H9 (cell line): ENCODE data around the gene AATK. TPM values are rescaled to one million over a fixed set of nuclear protein-coding genes. Genes with fewer than 3 reads are reported as not detected.
"Not testable (repeated sequence)": the region's sequence is repeated elsewhere in the genome, so short reads cannot be mapped to it uniquely, and the experiment has no call there.

ENCODE experiments used
- DNase-seq: peaks from one replicate; pipeline ENCODE4 v3.0.0-alpha.2; 2017
- H2AFZ ChIP-seq: one replicate; pipeline ENCODE4 v1.6.1; 2013; ENCODE audit warnings: mild to moderate bottlenecking, low read length, control low read depth, moderate library complexity
- H2AK5ac ChIP-seq: 2 replicates; pipeline ENCODE4 v1.6.1; 2013; ENCODE audit warnings: low read length, control low read depth, mixed read lengths; ENCODE audit not compliant: insufficient read length
- H2BK120ac ChIP-seq: one replicate; pipeline ENCODE4 v1.6.1; 2013; ENCODE audit warnings: low read depth, mild to moderate bottlenecking, low read length, control low read depth, inconsistent platforms; ENCODE audit not compliant: poor library complexity, severe bottlenecking
- H2BK12ac ChIP-seq: 2 replicates; pipeline ENCODE4 v1.6.1; 2013; ENCODE audit warnings: low read length, control low read depth, mixed read lengths, low read depth; ENCODE audit not compliant: insufficient read length
- H2BK15ac ChIP-seq: 2 replicates; pipeline ENCODE4 v1.6.1; 2013; ENCODE audit warnings: low read depth, low read length, control low read depth
- H2BK20ac ChIP-seq: one replicate; pipeline ENCODE4 v1.6.1; 2013; ENCODE audit warnings: low read depth, mild to moderate bottlenecking, low read length, control low read depth, inconsistent platforms; ENCODE audit not compliant: poor library complexity, severe bottlenecking
- H2BK5ac ChIP-seq: 2 replicates; pipeline ENCODE4 v1.6.1; 2013; ENCODE audit warnings: low read length, control low read depth, mixed read lengths; ENCODE audit not compliant: insufficient read length
- H3K14ac ChIP-seq: 2 replicates; pipeline ENCODE4 v1.6.1; 2013; ENCODE audit warnings: low read length, control low read depth; ENCODE audit not compliant: insufficient read depth
- H3K18ac ChIP-seq: 2 replicates; pipeline ENCODE4 v1.6.1; 2013; ENCODE audit warnings: low read depth, mild to moderate bottlenecking, mixed read lengths, low read length, control low read depth; ENCODE audit not compliant: insufficient read length
- H3K23ac ChIP-seq: 2 replicates; pipeline ENCODE4 v1.6.1; 2013; ENCODE audit warnings: low read length, control low read depth, mixed read lengths, low read depth; ENCODE audit not compliant: insufficient read length
- H3K23me2 ChIP-seq: 2 replicates; pipeline ENCODE4 v1.6.1; 2013; ENCODE audit warnings: low read depth, mild to moderate bottlenecking, mixed read lengths, low read length, control low read depth; ENCODE audit not compliant: insufficient read length, poor library complexity, severe bottlenecking
- H3K27ac ChIP-seq: 2 replicates; pipeline ENCODE4 v1.5.1; 2013; ENCODE audit warnings: low read length, control low read depth, mixed read lengths, low read depth; ENCODE audit not compliant: insufficient read length
- H3K27me3 ChIP-seq: 2 replicates; pipeline ENCODE4 v1.6.1; 2013; ENCODE audit warnings: low read length, control low read depth, inconsistent platforms; ENCODE audit not compliant: insufficient read depth
- H3K4ac ChIP-seq: 2 replicates; pipeline ENCODE4 v1.6.1; 2013; ENCODE audit warnings: low read depth, mild to moderate bottlenecking, control low read depth, inconsistent platforms, low read length, moderate library complexity
- H3K4me1 ChIP-seq: 2 replicates; pipeline ENCODE4 v1.6.1; 2013; ENCODE audit warnings: low read length, control low read depth, inconsistent platforms; ENCODE audit not compliant: insufficient read depth
- H3K4me2 ChIP-seq: 2 replicates; pipeline ENCODE4 v1.6.1; 2013; ENCODE audit warnings: low read length, control low read depth, mixed read lengths; ENCODE audit not compliant: insufficient read length, insufficient read depth
- H3K56ac ChIP-seq: 2 replicates; pipeline ENCODE4 v1.6.1; 2013; ENCODE audit warnings: low read depth, mild to moderate bottlenecking, mixed read lengths, low read length, control low read depth; ENCODE audit not compliant: insufficient read length
- H3K79me1 ChIP-seq: 2 replicates; pipeline ENCODE4 v1.6.1; 2013; ENCODE audit warnings: low read depth, mild to moderate bottlenecking, moderate library complexity, low read length, control low read depth, inconsistent platforms; ENCODE audit not compliant: insufficient read depth, poor library complexity, severe bottlenecking
- H3K79me2 ChIP-seq: 2 replicates; pipeline ENCODE4 v1.6.1; 2013; ENCODE audit warnings: low read length, control low read depth, inconsistent platforms; ENCODE audit not compliant: insufficient read depth
- H3K9ac ChIP-seq: 2 replicates; pipeline ENCODE4 v1.6.1; 2013; ENCODE audit warnings: low read length, control low read depth, mixed read lengths; ENCODE audit not compliant: insufficient read length; ENCODE audit errors: extremely low read depth
- H3K9me3 ChIP-seq: one replicate; pipeline ENCODE4 v1.6.1; 2013; ENCODE audit warnings: low read depth, low read length, inconsistent platforms; ENCODE audit not compliant: control insufficient read depth
- H3T11ph ChIP-seq: one replicate; pipeline ENCODE4 v1.6.1; 2013; ENCODE audit warnings: mild to moderate bottlenecking, low read length, control low read depth, inconsistent platforms
- H4K20me1 ChIP-seq: one replicate; pipeline ENCODE4 v1.6.1; 2013; ENCODE audit not compliant: control insufficient read depth, insufficient read length, insufficient read depth
- H4K5ac ChIP-seq: 2 replicates; pipeline ENCODE4 v1.6.1; 2013; ENCODE audit warnings: low read depth, mild to moderate bottlenecking, mixed read lengths, low read length, control low read depth; ENCODE audit not compliant: insufficient read length
- H4K8ac ChIP-seq: replicated peaks from 2 replicates; pipeline ENCODE4 v1.6.1; 2013; ENCODE audit warnings: low read length, control low read depth, mixed read lengths, low read depth; ENCODE audit not compliant: insufficient read length
- H4K91ac ChIP-seq: 2 replicates; pipeline ENCODE4 v1.6.1; 2013; ENCODE audit warnings: low read depth, mild to moderate bottlenecking, moderate library complexity, mixed read lengths, low read length, control low read depth; ENCODE audit not compliant: insufficient read length
- H3K27ac Mint-ChIP-seq, 3 experiments: 2 replicates in 2 of 3; 3 replicates in 1 of 3; pipeline ENCODE4 v1.8.0; 2020 to 2021; ENCODE audit warnings: mixed read lengths in 3 of 3, mild to moderate bottlenecking in 1 of 3, moderate library complexity in 1 of 3
- H3K27me3 Mint-ChIP-seq: 2 replicates; pipeline ENCODE4 v1.8.0; 2021; ENCODE audit warnings: low read depth, mild to moderate bottlenecking, moderate library complexity, mixed read lengths
- H3K36me3 Mint-ChIP-seq, 3 experiments: 2 replicates in 2 of 3; 3 replicates in 1 of 3; pipeline ENCODE4 v1.8.0; 2020 to 2021; ENCODE audit warnings: low read depth in 3 of 3, mixed read lengths in 3 of 3; ENCODE audit not compliant: insufficient read depth in 1 of 3
- H3K4me1 Mint-ChIP-seq, 2 experiments: 2 replicates each; pipeline ENCODE4 v1.8.0; 2020; ENCODE audit warnings: mixed read lengths in 2 of 2
- H3K4me3 Mint-ChIP-seq, 2 experiments: 2 replicates in 1 of 2; 3 replicates in 1 of 2; pipeline ENCODE4 v1.8.0; 2020 to 2021; ENCODE audit warnings: mild to moderate bottlenecking in 2 of 2, mixed read lengths in 2 of 2, moderate library complexity in 1 of 2
- H3K9me3 Mint-ChIP-seq, 2 experiments: 2 replicates in 1 of 2; 3 replicates in 1 of 2; pipeline ENCODE4 v1.8.0; 2020; ENCODE audit warnings: mild to moderate bottlenecking in 2 of 2, mixed read lengths in 2 of 2, moderate library complexity in 1 of 2
- WGBS: extraction: QIAGEN DNeasy Blood & Tissue Kit; methylation state at CpG from one replicate; pipeline ENCODE4 v1.1.7; 2013; ENCODE audit warnings: missing lambda C conversion rate, low lambda C conversion rate, mixed read lengths; ENCODE audit not compliant: insufficient read length; ENCODE audit errors: extremely low coverage; 5-methylcytosine and 5-hydroxymethylcytosine counted together
- total RNA-seq: library from RNA; stranded (reverse); gene quantifications from 2 replicates; pipeline ENCODE4 v1.2.1, GENCODE V29; 2021
- TF ChIP-seq, protein P1 (sequence below): fragments of 200-600 bp; sonication (generic); conservative IDR thresholded peaks from 3 replicates; pipeline ENCODE4 v1.8.0; 2021; ENCODE audit warnings: antibody characterized with exemption, mild to moderate bottlenecking

AATK gene
- total RNA-seq, 1 experiment from 2014 or later: 2.4 TPM

DNA sequence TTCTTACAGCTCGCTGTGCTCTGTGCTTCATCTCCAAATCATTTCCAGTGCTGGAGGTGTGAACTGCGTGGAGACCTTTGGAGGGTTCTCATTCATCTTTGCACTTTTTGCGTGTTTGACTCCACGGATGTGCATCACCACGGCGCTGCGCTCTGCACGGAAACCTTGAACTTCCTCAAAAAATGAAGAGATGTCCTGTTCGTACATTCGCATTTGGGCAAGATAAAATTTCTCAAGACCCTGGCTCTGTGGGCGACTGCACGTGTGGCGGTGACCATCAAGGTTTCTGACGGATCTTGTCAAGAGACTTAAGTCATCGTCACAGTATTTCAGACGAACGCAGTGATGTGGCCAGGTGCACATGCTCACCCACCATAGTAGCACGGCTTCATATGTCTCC is 11.1 kb downstream of the AATK start:
- H3K23ac ChIP-seq: no peak overlapping the region
- no peak overlapping the region for H3K18ac ChIP-seq
- H4K91ac ChIP-seq: no peak overlapping the region
- H3K4me1 ChIP-seq: no peaks in the 10 kb centered on the region
- no peak overlapping the region for H3K4ac ChIP-seq
- H4K8ac ChIP-seq: no peak overlapping the region
- H3K27me3 ChIP-seq: no peaks in the 10 kb centered on the region
- H4K20me1 ChIP-seq: no peaks in the 10 kb centered on the region
- 0 out of 2 replicates have a peak, but pooled peaks cover 2% of the 10 kb centered on the region for H3K27me3 Mint-ChIP-seq
- H2BK15ac ChIP-seq: no peak overlapping the region
- H3K4me1 Mint-ChIP-seq: no peaks in the 10 kb centered on the region
- peak overlapping the region in 1 of 3 experiments; percentile 4; a peak in 1 of 7 replicates for H3K27ac Mint-ChIP-seq
- no peak overlapping the region for H2BK120ac ChIP-seq
- no peak overlapping the region for H3K14ac ChIP-seq
- H3K79me1 ChIP-seq: no peaks in the 10 kb centered on the region
- H2BK12ac ChIP-seq: no peak overlapping the region
- no CpG with 5 or more reads among the region's 18 CpGs for whole genome bisulfite sequencing
- H2AFZ ChIP-seq: no peak overlapping the region
- no peaks in the 10 kb centered on the region for H3K79me2 ChIP-seq
- DNase-seq: no peak
- H2BK5ac ChIP-seq: no peak overlapping the region
- no peak overlapping the region for H3T11ph ChIP-seq
- no peaks in the 10 kb centered on the region for H3K23me2 ChIP-seq
- TF ChIP-seq, protein P1, sequence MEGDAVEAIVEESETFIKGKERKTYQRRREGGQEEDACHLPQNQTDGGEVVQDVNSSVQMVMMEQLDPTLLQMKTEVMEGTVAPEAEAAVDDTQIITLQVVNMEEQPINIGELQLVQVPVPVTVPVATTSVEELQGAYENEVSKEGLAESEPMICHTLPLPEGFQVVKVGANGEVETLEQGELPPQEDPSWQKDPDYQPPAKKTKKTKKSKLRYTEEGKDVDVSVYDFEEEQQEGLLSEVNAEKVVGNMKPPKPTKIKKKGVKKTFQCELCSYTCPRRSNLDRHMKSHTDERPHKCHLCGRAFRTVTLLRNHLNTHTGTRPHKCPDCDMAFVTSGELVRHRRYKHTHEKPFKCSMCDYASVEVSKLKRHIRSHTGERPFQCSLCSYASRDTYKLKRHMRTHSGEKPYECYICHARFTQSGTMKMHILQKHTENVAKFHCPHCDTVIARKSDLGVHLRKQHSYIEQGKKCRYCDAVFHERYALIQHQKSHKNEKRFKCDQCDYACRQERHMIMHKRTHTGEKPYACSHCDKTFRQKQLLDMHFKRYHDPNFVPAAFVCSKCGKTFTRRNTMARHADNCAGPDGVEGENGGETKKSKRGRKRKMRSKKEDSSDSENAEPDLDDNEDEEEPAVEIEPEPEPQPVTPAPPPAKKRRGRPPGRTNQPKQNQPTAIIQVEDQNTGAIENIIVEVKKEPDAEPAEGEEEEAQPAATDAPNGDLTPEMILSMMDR: no peak
- no peaks in the 10 kb centered on the region for H3K36me3 Mint-ChIP-seq
- H3K4me3 Mint-ChIP-seq: no peak overlapping the region
- H3K9ac ChIP-seq: no peak overlapping the region
- H3K9me3 Mint-ChIP-seq: no peaks in the 10 kb centered on the region
- no peak overlapping the region for H2BK20ac ChIP-seq
- no peak overlapping the region for H2AK5ac ChIP-seq
- H3K27ac ChIP-seq: no peak overlapping the region
- no peak overlapping the region for H4K5ac ChIP-seq
- no peak overlapping the region for H3K56ac ChIP-seq
- no peaks in the 10 kb centered on the region for H3K9me3 ChIP-seq
- H3K4me2 ChIP-seq: no peak overlapping the region

DNA sequence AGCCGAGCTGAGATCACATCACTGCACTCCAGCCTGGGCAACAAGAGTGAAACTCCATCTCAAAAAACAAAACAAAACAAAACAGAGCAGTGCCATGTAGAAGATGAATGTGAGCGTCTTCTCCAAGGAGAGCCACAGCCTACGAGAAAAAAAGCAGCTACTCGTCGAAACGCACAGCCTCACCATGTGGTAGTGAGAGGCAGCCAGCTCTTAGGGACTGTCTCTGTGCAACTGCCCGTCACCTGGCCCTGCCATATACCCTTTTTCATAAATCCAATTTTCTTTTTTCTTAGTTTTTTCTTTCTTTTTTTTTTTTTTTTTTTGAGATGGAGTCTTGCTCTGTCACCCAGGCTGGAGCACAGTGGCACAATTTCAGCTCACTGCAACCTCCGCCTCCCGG is 12.0 kb downstream of the AATK start:
- H3K23ac ChIP-seq, H3T11ph ChIP-seq, H3K79me2 ChIP-seq, H3K27me3 ChIP-seq, H2AFZ ChIP-seq, H2BK12ac ChIP-seq, DNase-seq, H2BK120ac ChIP-seq, H4K91ac ChIP-seq, H4K20me1 ChIP-seq, H3K27me3 Mint-ChIP-seq, H3K4me2 ChIP-seq, H3K79me1 ChIP-seq, H4K5ac ChIP-seq, H2BK15ac ChIP-seq, H2BK5ac ChIP-seq, H3K9me3 ChIP-seq, H3K14ac ChIP-seq, H3K4me3 Mint-ChIP-seq, H2BK20ac ChIP-seq, H3K36me3 Mint-ChIP-seq, H4K8ac ChIP-seq, H3K4me1 ChIP-seq, H3K4me1 Mint-ChIP-seq, H3K9ac ChIP-seq, H3K9me3 Mint-ChIP-seq, H3K18ac ChIP-seq, H3K56ac ChIP-seq, H3K27ac Mint-ChIP-seq, H3K4ac ChIP-seq, H3K27ac ChIP-seq, H3K23me2 ChIP-seq, H2AK5ac ChIP-seq: not testable (repeated sequence)
- WGBS: no CpG with 5 or more reads among the region's 9 CpGs
